SKM-1 treated with dmso at 0.1 percent for 144 hours (cell line): Measurements from ENCODE around the gene GMNN.
"Not testable (repeated sequence)": the region's sequence is repeated elsewhere in the genome, so short reads cannot be mapped to it uniquely, and the experiment has no call there.

Experiments used
- DNase-seq: peaks from one replicate; lab custom pipeline; 2025; ENCODE audit not compliant: unreplicated experiment; lab: John Stamatoyannopoulos, UW

The GMNN gene

DNA sequence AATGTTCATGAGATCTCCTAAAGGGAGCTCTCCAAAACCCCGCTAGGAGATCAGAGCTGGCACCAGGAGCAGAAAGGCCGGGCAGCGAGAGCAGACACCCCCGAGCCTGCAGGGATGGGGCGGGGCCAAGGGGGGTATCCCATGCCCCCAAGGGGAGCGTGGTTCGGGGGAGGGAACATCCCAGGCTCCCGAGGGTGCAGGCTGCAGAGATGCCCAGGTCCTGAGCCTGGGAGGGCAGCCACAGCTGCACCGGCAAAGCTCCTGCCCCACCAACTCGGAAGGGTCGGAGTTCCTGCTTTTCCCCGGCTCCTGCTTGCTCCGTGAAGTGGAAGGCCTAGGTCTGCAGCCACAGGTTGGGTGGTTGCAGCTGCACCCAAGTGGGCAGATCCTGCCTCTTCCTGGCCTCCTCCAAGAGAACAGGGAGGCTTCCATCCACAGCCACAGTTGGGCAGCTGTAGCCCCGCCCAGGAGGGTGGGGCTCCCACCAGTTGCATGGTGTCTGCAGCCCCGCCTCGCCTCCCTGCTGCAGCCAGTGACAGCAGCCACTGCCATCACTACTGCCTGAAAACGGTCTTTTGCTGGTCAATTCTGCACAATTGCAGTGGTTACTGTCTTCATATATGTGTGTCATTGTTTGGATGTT, 13.4 kb upstream of the GMNN start:
- no peak for DNase-seq

GRCh38 chr6:24761851-24762250, 12.9 kb upstream of the GMNN start:
- no peak for DNase-seq

- DNase-seq = no peak
These were observed 11.2 kb upstream of the GMNN start for GRCh38 chr6:24763578-24763977.

DNA sequence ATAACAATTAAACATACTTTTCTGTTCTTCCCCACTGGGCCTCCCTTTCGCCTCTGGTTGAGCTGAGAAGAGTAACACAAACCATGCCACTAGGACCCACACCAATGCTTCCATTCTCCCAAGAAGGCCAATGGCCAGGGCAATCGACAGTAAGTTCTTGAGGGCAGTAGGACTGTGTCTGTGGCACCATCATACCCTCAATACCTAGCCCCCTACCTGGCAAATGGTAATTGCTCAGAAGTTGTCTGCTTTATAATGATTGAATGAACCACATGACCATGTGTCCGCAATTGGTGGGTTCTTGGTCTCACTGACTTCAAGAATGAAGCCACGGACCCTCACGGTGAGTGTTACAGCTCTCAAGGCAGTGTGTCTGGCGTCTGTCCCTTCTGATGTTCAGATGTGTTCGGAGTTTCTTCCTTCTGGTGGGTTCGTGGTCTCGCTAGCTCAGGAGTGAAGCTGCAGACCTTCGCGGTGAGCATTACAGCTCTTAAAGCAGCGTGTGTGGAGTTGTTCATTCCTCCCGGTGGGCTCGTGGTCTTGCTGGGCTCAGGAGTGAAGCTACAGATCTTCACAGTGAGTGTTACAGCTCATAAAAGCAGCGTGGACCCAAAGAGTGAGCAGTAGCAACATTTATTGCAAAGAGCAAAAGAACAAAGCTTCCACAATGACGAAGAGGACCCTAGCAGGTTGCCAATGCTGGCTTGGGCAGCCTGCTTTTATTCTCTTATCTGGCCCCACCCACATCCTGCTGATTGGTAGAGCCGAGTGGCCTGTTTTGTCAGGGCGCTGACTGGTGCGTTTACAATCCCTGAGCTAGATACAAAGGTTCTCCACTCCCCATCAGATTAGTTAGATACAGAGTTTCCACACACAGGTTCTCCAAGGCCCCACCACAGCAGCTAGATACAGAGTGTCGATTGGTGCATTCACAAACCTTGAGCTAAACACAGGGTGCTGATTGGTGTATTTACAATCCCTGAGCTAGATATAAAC, 9.6 kb upstream of the GMNN start:
- DNase-seq = not testable (repeated sequence)

- not testable (repeated sequence) for DNase-seq
These were observed 8.8 kb upstream of the GMNN start for GRCh38 chr6:24765968-24766367.

- peak; percentile 18 for DNase-seq
These were observed 7.9 kb upstream of the GMNN start for GRCh38 chr6:24766680-24767462.

GRCh38 chr6:24768361-24768760, 6.4 kb upstream of the GMNN start:
- no peak for DNase-seq

GRCh38 chr6:24775520-24776058, 852 bp downstream of the GMNN start:
- peak; percentile 14 for DNase-seq

DNA sequence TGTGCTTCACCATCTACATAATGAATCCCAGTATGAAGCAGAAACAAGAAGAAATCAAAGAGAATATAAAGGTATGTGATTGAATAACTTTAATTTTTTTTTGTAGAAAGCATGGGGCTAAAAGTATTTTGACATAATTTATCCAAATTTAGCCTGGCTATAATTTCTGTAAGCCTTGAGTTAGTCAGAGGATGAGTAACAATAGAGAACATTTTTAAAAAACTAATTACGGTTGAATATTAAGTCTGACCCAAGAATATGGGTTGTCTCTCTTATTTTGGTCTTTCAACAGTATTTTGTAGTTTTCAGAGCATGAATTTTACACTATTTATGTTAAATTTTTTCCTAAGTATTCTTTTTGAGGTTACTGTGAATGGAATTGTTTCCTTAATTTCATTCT, 2.5 kb downstream of the GMNN start:
- no peak for DNase-seq

- DNase-seq = no peak
These were observed 3.4 kb downstream of the GMNN start for GRCh38 chr6:24778121-24778520.

DNA sequence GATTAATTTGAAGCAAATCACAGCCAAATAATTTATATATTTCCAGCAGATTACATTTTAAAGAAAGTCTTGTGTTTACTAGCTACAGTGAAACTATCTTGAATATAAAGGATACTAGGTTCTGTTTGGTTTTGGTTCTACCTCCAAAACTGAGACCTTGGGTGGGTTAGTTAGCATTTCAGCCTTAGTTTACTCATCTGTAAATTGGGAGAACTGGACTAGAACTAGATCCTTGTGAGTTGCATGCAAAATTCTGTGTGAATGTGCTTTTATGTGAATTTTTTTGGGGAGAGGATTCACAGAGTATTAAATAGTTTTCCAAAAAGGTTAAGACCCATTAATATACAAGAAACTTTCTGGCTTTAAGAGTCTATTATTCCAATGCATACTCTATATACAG, 4.1 kb downstream of the GMNN start:
- no peak for DNase-seq

GRCh38 chr6:24779416-24780016, 4.8 kb downstream of the GMNN start:
- no peak for DNase-seq

GRCh38 chr6:24780206-24780605, 5.5 kb downstream of the GMNN start:
- DNase-seq = no peak

DNA sequence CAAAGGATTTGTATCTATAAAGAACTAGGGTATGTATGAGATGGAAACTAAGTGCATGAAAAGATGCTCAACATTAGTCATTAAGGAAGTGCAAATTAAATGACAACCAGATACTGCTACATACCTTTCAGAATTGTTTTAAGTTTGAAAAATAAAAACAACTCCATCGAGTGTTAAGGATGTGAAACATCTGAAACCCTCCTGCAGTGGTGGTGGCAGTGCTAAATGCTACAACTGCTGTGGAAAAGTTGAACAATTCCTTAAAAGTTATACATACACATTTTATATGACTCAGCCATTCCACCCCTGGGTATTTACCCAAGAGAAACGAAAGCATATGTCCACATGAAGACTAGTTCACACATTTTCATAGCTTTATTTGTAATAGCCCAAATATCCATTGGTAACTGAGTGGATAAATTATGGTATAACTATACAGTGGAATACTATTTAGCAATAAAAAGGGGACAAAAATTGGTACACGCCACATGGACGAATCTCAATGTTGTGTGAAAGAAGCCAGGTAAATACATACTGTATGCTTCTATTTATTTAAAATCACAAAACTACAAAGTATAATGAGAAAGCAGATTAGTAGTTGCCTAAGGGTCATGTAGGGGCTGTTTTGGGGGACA, 13.4 kb downstream of the GMNN start:
- DNase-seq = no peak

DNA sequence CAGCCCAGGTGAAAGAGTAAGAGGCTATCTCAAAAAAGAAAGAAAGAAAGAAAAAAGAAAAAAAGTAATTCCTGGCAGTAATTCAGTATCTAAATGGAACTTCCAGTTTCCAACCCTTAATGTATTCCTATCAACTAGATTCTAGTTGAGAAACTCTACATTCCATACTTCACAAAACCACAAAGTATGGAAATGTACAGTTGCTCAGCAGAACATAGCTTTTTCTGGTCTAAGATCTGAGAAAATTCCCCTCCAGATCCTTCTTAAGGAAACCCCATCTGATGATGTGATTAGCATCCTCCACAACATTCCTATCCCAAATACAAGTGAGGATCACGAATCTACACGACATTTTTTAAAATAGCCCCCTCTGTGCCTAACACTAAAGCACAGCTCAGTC, 20.4 kb downstream of the GMNN start:
- DNase-seq = no peak

GRCh38 chr6:24796616-24797290, 22.0 kb downstream of the GMNN start:
- DNase-seq = no peak

DNA sequence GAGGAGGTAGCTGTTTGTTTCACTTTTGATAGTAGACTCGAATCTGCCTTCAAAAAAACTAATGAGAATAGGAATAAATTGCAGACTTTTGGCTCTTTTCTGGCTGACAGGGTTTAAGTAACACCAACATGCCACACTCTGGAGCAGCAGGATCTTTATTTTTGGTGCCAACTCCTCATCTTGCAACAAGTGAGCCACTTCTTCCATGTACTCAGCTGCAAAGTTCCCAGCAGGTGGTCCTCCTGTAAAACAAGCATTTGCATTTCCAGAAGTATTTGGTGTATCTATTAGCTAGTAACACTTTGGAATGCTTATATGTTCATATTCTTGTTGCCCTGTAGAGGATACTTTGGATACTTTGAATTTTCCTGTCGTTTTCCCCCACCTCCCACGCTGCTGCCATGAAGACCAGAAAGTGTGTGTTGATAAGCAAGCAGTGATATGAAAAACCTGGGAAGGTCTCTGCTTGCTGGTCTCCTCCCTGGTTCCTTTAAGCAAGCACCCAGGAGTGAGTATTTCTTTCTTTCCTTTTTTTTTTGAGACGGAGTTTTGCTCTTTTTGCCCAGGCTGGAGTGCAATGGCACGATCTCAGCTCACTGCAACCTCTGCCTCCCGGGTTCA, 23.0 kb downstream of the GMNN start:
- DNase-seq = no peak

DNA sequence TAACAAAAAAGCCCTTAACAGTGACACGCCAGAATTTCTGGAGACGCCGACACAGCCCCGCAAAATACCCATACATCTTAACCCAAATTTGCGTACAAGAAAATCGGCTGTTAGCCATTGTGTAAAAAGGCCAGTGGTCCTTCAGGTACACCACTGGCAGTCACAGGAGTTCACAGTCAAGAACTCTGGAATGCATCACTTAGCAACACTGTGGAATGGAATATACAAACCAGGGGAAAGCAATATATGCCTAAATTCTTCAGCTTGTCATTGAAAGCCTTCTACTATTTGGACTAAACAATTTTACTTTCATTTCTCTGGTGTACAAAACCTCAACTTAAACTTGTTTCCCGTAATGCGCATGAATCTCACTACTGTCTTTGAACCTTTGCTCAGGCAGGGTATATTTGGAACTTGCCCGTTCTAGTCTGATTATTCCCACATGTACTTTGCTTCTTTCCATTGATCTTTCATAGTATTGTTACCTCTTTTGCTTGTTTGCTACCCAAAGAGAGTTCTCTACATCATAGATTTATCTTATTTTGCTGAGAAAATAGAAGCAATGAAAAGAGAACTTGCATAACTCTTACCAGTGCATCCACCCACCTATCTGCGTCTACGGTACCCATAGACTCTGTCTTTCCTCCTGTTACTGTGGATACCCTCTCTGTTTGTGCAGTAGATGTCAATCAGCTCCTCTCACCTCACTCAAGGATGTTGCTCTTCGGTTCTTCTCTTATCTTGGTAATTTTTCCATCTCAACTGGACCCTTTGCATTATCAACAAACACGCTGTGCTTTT, 24.2 kb downstream of the GMNN start, which contains the start of gene ARMH2:
Gene ARMH2, minus strand, starts transcription at position 178 of the 801 bp plus-strand sequence. Its CDS starts 60 bp downstream, at position 118.
- no peak for DNase-seq
